HepG2 (cell line): ENCODE measurements around the gene TADA3. TPM values are rescaled to one million over a fixed set of nuclear protein-coding genes. Genes with fewer than 3 reads are reported as not detected.

Experiments used
- AGO1 ChIP-seq: fragments of 200-400 bp; formaldehyde crosslinking; IDR thresholded peaks from 2 replicates; pipeline ENCODE4 v1.6.1; 2017; ENCODE audit warnings: mild to moderate bottlenecking, low read depth, low read length, moderate library complexity; ENCODE audit not compliant: poor library complexity, severe bottlenecking
- CBFB ChIP-seq: sonication (generic); formaldehyde crosslinking; IDR thresholded peaks from 2 replicates; pipeline ENCODE4 v1.4.0; 2020; ENCODE audit warnings: missing genetic modification reagents
- CHD2 ChIP-seq: IDR thresholded peaks from 2 replicates; pipeline ENCODE4 v1.6.1; 2011; ENCODE audit warnings: low read depth, low read length, improper control_type of control experiment
- DNMT1 ChIP-seq: sonication (generic); formaldehyde crosslinking; IDR thresholded peaks from 2 replicates; pipeline ENCODE4 v1.5.1; 2020; ENCODE audit warnings: mild to moderate bottlenecking, missing genetic modification reagents
- FOXO1 ChIP-seq: sonication (generic); formaldehyde crosslinking; IDR thresholded peaks from 2 replicates; pipeline ENCODE4 v1.4.0; 2020; ENCODE audit warnings: missing genetic modification reagents
- GABPB1 ChIP-seq: IDR thresholded peaks from 2 replicates; pipeline ENCODE4 v1.6.1; 2016; ENCODE audit warnings: mild to moderate bottlenecking, missing genetic modification reagents, moderate library complexity, missing compliant biosample characterization
- HCFC1 ChIP-seq: fragments of 150-350 bp; IDR thresholded peaks from 2 replicates; pipeline ENCODE4 v1.6.1; 2014; ENCODE audit warnings: low read depth, low read length
- HNF4G ChIP-seq, 2 experiments: sonication (generic) in 1 of 2; formaldehyde crosslinking in 1 of 2; IDR thresholded peaks; 2 replicates each; pipeline versions ENCODE4 v1.4.0 to v1.6.1; 2011 to 2020; ENCODE audit warnings: borderline replicate concordance in 2 of 2, low read depth in 2 of 2, mild to moderate bottlenecking in 2 of 2, low read length in 1 of 2, missing genetic modification reagents in 1 of 2, moderate library complexity in 1 of 2
- HNRNPK ChIP-seq: fragments of 200-400 bp; formaldehyde crosslinking; IDR thresholded peaks from 2 replicates; pipeline ENCODE4 v1.6.1; 2018; ENCODE audit warnings: low read length, low read depth, moderate library complexity, mild to moderate bottlenecking; ENCODE audit not compliant: poor library complexity, severe bottlenecking
- JUND ChIP-seq: sonication (generic); formaldehyde crosslinking; IDR thresholded peaks from 2 replicates; pipeline ENCODE4 v1.8.0; 2022; ENCODE audit warnings: mild to moderate bottlenecking, missing genetic modification reagents
- KDM4B ChIP-seq: sonication (generic); formaldehyde crosslinking; IDR thresholded peaks from 2 replicates; pipeline ENCODE4 v1.4.0; 2020; ENCODE audit warnings: missing genetic modification reagents
- KDM5A ChIP-seq: fragments of 200-600 bp; sonication (generic); IDR thresholded peaks from 2 replicates; pipeline ENCODE4 v1.7.0; 2018; ENCODE audit warnings: antibody characterized with exemption, mild to moderate bottlenecking, low read length, borderline replicate concordance
- NBN ChIP-seq: fragments of 450-650 bp; conservative IDR thresholded peaks from 2 replicates; pipeline ENCODE4 v1.6.1; 2017
- PHF21A ChIP-seq: sonication (generic); formaldehyde crosslinking; IDR thresholded peaks from 2 replicates; pipeline ENCODE4 v1.5.0; 2020; ENCODE audit warnings: mild to moderate bottlenecking, missing genetic modification reagents
- POLR2A ChIP-seq, 2 experiments: IDR thresholded peaks; 2 replicates each; pipeline ENCODE4 v1.6.1; 2011; ENCODE audit warnings: low read depth in 2 of 2, low read length in 2 of 2, mild to moderate bottlenecking in 1 of 2, moderate library complexity in 1 of 2; ENCODE audit not compliant: insufficient read depth in 1 of 2
- SAP130 ChIP-seq: IDR thresholded peaks from 2 replicates; pipeline ENCODE4 v1.6.1; 2016; ENCODE audit warnings: low read depth
- TBX3 ChIP-seq: fragments of 450-650 bp; IDR thresholded peaks from 2 replicates; pipeline ENCODE4 v1.6.1; 2017; ENCODE audit warnings: antibody characterized with exemption, mild to moderate bottlenecking, inconsistent platforms, borderline replicate concordance
- XBP1 ChIP-seq: sonication (generic); formaldehyde crosslinking; IDR thresholded peaks from 2 replicates; pipeline ENCODE4 v1.5.0; 2020; ENCODE audit warnings: missing genetic modification reagents
- YEATS2 ChIP-seq: sonication (generic); formaldehyde crosslinking; IDR thresholded peaks from 2 replicates; pipeline ENCODE4 v1.4.0; 2020; ENCODE audit warnings: missing genetic modification reagents, borderline replicate concordance
- ZFY ChIP-seq: sonication (generic); formaldehyde crosslinking; IDR thresholded peaks from 2 replicates; pipeline ENCODE4 v1.4.0; 2020; ENCODE audit warnings: missing genetic modification reagents
- ZNF33B ChIP-seq: sonication (generic); formaldehyde crosslinking; IDR thresholded peaks from 2 replicates; pipeline ENCODE4 v1.5.1; 2020; ENCODE audit warnings: mild to moderate bottlenecking, missing genetic modification reagents
- ZNF431 ChIP-seq: sonication (generic); formaldehyde crosslinking; IDR thresholded peaks from 2 replicates; pipeline ENCODE4 v1.9.0; 2022; ENCODE audit warnings: missing genetic modification reagents, low read depth, mild to moderate bottlenecking, borderline replicate concordance
- ZNF670 ChIP-seq: sonication (generic); formaldehyde crosslinking; IDR thresholded peaks from 2 replicates; pipeline ENCODE4 v1.8.0; 2022; ENCODE audit warnings: mild to moderate bottlenecking, missing genetic modification reagents, borderline replicate concordance
- ZNF777 ChIP-seq: sonication (generic); formaldehyde crosslinking; IDR thresholded peaks from 2 replicates; pipeline ENCODE4 v1.4.0; 2020; ENCODE audit warnings: missing genetic modification reagents
- polyA plus RNA-seq, 8 experiments: library from polyadenylated mRNA; depleted of rRNA in 3 of 8; stranded (reverse) in 7 of 8; unstranded in 1 of 8; fragments of >200 nt; fragmentation: Illumina TruSeq in 4 of 8; extraction: Trizol in 4 of 8; gene quantifications; 2 replicates each; pipeline versions ENCODE4 v1.2.1 to v1.2.3, GENCODE V29; 2011 to 2016; ENCODE audit warnings: low read depth in 4 of 8, missing spikeins in 1 of 8, mixed read lengths in 1 of 8; ENCODE audit not compliant: insufficient read depth in 1 of 8
- total RNA-seq, 5 experiments: library from RNA; depleted of rRNA; stranded (reverse); fragments of >200 nt; fragmentation: Illumina TruSeq; extraction: Trizol; gene quantifications; 2 replicates each; pipeline ENCODE4 v1.2.3, GENCODE V29; 2016; ENCODE audit warnings: low read depth in 1 of 5
- TF ChIP-seq, protein P1 (sequence below): sonication (generic); formaldehyde crosslinking; IDR thresholded peaks from 2 replicates; pipeline ENCODE4 v1.4.0; 2020; ENCODE audit warnings: low read depth, mild to moderate bottlenecking, missing genetic modification reagents
- TF ChIP-seq, protein P2 (sequence below): sonication (generic); formaldehyde crosslinking; conservative IDR thresholded peaks from 2 replicates; pipeline ENCODE4 v1.5.0; 2020; ENCODE audit warnings: missing genetic modification reagents
- TF ChIP-seq, protein P3 (sequence below): sonication (generic); formaldehyde crosslinking; IDR thresholded peaks from 2 replicates; pipeline ENCODE4 v1.4.0; 2020; ENCODE audit warnings: missing genetic modification reagents

The TADA3 gene
- total and polyA plus RNA-seq, 2 of the 13 experiments (the other 11 are each of a cell fraction or from before 2014, with no cell fraction given), result 32.1 to 37.1 TPM

- TF ChIP-seq ZFY (CRISPR knock-in tag) (peak; percentile 66), GABPB1 (CRISPR knock-in tag) (peak; percentile 87), CHD2 (peak; percentile 20; the same call in 1 of the 2 replicates), HCFC1 (peak; percentile 11; the same call in 1 of the 2 replicates), ZNF670 (CRISPR knock-in tag) (peak; percentile 72; the same call in 1 of the 2 replicates), ZNF33B (peak; percentile 33; the same call in 1 of the 2 replicates), KDM5A (peak; percentile 98), FOXO1 (CRISPR knock-in tag) (0 out of 2 replicates have a peak, but pooled peaks have one; percentile 7), NBN (no peak), JUND (CRISPR knock-in tag) (no peak), DNMT1 (peak; percentile 83; the same call in 1 of the 2 replicates), YEATS2 (CRISPR knock-in tag) (peak; percentile 94), PHF21A (CRISPR knock-in tag) (peak; percentile 81; the same call in 1 of the 2 replicates), ZNF431 (no peak), HNF4G (IDR thresholded peaks at IDR 0.05; ENCODE audit: borderline replicate concordance, low read depth, low read length) (no peak), HNF4G (CRISPR knock-in tag; IDR thresholded peaks at IDR 0.05; ENCODE audit: borderline replicate concordance, low read depth) (peak; percentile 46; the same call in 1 of the 2 replicates), POLR2A (IDR thresholded peaks at IDR 0.05; ENCODE audit: insufficient read depth in 1 of 2, low read depth in 2 of 2, low read length in 2 of 2) (peak; percentile 55 to 71), ZNF777 (peak; percentile 62), HNRNPK (peak; percentile 91), SAP130 (CRISPR knock-in tag) (peak; percentile 70), TBX3 (peak; percentile 85), KDM4B (CRISPR knock-in tag) (no peak), AGO1 (no peak), CBFB (CRISPR knock-in tag) (peak; percentile 76; the same call in 1 of the 2 replicates), XBP1 (no peak)
- TF ChIP-seq, protein P1, sequence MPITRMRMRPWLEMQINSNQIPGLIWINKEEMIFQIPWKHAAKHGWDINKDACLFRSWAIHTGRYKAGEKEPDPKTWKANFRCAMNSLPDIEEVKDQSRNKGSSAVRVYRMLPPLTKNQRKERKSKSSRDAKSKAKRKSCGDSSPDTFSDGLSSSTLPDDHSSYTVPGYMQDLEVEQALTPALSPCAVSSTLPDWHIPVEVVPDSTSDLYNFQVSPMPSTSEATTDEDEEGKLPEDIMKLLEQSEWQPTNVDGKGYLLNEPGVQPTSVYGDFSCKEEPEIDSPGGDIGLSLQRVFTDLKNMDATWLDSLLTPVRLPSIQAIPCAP (CRISPR knock-in tag), result 0 out of 2 replicates have a peak, but pooled peaks have one; percentile 51
- TF ChIP-seq, protein P2, sequence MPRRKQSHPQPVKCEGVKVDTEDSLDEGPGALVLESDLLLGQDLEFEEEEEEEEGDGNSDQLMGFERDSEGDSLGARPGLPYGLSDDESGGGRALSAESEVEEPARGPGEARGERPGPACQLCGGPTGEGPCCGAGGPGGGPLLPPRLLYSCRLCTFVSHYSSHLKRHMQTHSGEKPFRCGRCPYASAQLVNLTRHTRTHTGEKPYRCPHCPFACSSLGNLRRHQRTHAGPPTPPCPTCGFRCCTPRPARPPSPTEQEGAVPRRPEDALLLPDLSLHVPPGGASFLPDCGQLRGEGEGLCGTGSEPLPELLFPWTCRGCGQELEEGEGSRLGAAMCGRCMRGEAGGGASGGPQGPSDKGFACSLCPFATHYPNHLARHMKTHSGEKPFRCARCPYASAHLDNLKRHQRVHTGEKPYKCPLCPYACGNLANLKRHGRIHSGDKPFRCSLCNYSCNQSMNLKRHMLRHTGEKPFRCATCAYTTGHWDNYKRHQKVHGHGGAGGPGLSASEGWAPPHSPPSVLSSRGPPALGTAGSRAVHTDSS (CRISPR knock-in tag), result no peak
- TF ChIP-seq, protein P3, sequence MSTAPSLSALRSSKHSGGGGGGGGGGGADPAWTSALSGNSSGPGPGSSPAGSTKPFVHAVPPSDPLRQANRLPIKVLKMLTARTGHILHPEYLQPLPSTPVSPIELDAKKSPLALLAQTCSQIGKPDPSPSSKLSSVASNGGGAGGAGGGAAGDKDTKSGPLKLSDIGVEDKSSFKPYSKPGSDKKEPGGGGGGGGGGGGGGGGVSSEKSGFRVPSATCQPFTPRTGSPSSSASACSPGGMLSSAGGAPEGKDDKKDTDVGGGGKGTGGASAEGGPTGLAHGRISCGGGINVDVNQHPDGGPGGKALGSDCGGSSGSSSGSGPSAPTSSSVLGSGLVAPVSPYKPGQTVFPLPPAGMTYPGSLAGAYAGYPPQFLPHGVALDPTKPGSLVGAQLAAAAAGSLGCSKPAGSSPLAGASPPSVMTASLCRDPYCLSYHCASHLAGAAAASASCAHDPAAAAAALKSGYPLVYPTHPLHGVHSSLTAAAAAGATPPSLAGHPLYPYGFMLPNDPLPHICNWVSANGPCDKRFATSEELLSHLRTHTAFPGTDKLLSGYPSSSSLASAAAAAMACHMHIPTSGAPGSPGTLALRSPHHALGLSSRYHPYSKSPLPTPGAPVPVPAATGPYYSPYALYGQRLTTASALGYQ, result peak; percentile 48; the same call in 1 of the 2 replicates
Measured at GRCh38 chr3:9731206-9732079, 60.8 kb downstream of the TADA3 start, which contains the start of gene BRPF1 (continued).
